HG03175 (cell line): ENCODE results near the gene LRRC1.

Source experiments
- ATAC-seq: cut with Tn5 transposase; IDR thresholded peaks from one replicate; pipeline ENCODE4 v1.9.1; 2021; ENCODE audit warnings: mild to moderate bottlenecking, moderate library complexity; ENCODE audit not compliant: unreplicated experiment

LRRC1 gene

GRCh38 chr6:53956068-53956711 is 161.4 kb downstream of the LRRC1 start:
- no peak for ATAC-seq

GRCh38 chr6:53956804-53957203 is 162.0 kb downstream of the LRRC1 start:
- ATAC-seq, result no peak

- no peak for ATAC-seq
Measured at GRCh38 chr6:53959717-53960116, 164.9 kb downstream of the LRRC1 start.

GRCh38 chr6:53960311-53960710 is 165.5 kb downstream of the LRRC1 start:
- ATAC-seq, result no peak

GRCh38 chr6:53961679-53962370 is 167.0 kb downstream of the LRRC1 start:
- no peak for ATAC-seq

- no peak for ATAC-seq
Measured at GRCh38 chr6:53962646-53963045, 167.8 kb downstream of the LRRC1 start.

- ATAC-seq, result no peak
Measured at GRCh38 chr6:53967415-53967814, 172.6 kb downstream of the LRRC1 start.
